Measurements from ENCODE around the gene EIF3D.

Gene EIF3D, protein sequence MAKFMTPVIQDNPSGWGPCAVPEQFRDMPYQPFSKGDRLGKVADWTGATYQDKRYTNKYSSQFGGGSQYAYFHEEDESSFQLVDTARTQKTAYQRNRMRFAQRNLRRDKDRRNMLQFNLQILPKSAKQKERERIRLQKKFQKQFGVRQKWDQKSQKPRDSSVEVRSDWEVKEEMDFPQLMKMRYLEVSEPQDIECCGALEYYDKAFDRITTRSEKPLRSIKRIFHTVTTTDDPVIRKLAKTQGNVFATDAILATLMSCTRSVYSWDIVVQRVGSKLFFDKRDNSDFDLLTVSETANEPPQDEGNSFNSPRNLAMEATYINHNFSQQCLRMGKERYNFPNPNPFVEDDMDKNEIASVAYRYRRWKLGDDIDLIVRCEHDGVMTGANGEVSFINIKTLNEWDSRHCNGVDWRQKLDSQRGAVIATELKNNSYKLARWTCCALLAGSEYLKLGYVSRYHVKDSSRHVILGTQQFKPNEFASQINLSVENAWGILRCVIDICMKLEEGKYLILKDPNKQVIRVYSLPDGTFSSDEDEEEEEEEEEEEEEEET

GRCh38 chr22:36528795-36529751, at the start of gene EIF3D:
EIF3D (minus strand) TSS chr22:36529166; CDS start chr22:36526121, 3,045 bp downstream.
- TF ChIP-seq CTCF (IDR thresholded peaks at IDR 0.05; ENCODE audit: control insufficient read depth, extremely low read depth, insufficient read depth): 0 out of 2 replicates have a peak, but pooled peaks have one; percentile 4
- peak within 1 kb of the TSS; percentile 86 for H3K4me3 ChIP-seq (ENCODE audit: low read depth, low read length)
- peak; percentile 99 for DNase-seq (ENCODE audit: low read depth)

- no peak overlapping the region for H3K4me3 ChIP-seq (ENCODE audit: low read depth, low read length)
- no peak for DNase-seq (ENCODE audit: low read depth)
- no peak for TF ChIP-seq CTCF (IDR thresholded peaks at IDR 0.05; ENCODE audit: control insufficient read depth, extremely low read depth, insufficient read depth)
Measured at GRCh38 chr22:36578619-36579018, 49.7 kb upstream of the EIF3D start.

DNA sequence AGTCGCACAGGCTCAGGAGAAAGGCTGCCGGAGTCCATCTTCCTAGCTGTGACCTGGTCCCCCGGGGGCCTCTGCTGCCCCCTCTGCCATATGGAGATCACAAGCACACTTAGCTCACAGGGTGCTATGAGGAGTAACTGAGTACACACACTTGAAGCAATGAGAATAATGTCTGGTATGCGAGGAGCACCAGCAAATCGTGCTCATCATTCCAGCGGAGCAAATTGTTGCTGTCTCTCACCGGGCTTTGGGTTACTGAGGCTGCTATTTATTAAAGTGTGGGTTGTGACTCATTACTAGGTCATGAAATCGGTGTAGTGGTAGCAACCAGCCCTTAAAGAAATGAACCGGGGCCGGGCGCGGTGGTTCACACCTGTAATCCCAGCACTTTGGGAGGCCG, 48.1 kb upstream of the EIF3D start:
- H3K4me3 ChIP-seq (ENCODE audit: low read depth, low read length): no peak overlapping the region
- no peak for TF ChIP-seq CTCF (IDR thresholded peaks at IDR 0.05; ENCODE audit: control insufficient read depth, extremely low read depth, insufficient read depth)
- DNase-seq (ENCODE audit: low read depth): no peak

DNA sequence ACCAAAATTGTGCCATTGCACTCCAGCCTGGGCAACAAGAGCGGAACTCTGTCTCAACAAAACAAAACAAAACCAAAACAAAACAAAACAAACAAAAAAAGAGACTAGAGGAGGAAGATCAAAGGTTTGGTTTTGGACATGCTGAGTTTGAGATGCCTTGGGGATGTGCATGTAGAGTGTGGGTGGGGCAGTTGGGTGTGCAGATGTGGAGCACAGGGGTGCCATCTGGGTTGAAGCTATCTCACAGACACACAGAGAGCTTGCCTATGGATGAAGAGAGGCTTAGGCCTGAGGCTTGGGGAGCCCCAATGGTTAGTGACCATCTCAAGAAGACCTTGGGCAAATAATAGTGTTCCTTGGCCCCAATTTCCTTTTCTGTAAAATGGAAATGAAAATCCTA, 45.8 kb upstream of the EIF3D start:
- DNase-seq (ENCODE audit: low read depth): no peak
- TF ChIP-seq CTCF (IDR thresholded peaks at IDR 0.05; ENCODE audit: control insufficient read depth, extremely low read depth, insufficient read depth): no peak
- no peak overlapping the region for H3K4me3 ChIP-seq (ENCODE audit: low read depth, low read length)

DNA sequence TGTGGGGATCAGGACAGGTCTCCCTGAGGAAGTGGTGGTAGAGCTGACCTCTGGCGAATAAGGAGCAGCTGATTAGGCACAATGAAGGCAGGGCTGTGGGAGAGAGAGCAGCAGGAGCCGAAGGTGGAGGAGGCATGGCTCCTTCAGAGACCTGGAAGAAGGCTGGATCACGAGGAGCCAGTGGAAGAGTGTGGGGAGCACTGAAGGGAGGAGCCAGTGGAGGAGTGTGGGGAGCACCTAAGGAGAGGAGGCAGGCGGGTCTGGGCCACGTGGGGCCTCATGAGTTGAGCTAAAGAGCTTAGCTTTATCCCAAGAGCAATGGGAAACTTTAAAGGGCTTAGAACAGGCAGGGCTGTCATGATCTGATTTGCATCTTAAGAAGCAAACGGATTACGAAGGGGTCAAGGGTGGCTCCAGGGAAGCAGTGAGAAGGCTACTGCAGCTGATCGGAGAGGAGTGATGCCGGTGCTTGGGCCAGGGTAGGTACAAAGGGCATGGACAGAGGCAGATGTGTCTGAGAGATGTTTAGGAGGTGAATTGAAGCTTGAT, 44.9 kb upstream of the EIF3D start:
- no peak for DNase-seq (ENCODE audit: low read depth)
- H3K4me3 ChIP-seq (ENCODE audit: low read depth, low read length): no peak overlapping the region
- no peak for TF ChIP-seq CTCF (IDR thresholded peaks at IDR 0.05; ENCODE audit: control insufficient read depth, extremely low read depth, insufficient read depth)

GRCh38 chr22:36571991-36572390, 43.0 kb upstream of the EIF3D start:
- no peak overlapping the region for H3K4me3 ChIP-seq (ENCODE audit: low read depth, low read length)
- no peak for TF ChIP-seq CTCF (IDR thresholded peaks at IDR 0.05; ENCODE audit: control insufficient read depth, extremely low read depth, insufficient read depth)
- peak; percentile 88 for DNase-seq (ENCODE audit: low read depth)

All from LNCaP clone FGC (cell line).